Head of caudate nucleus (tissue), 42 donors: Measurements from ENCODE around the gene NTRK2.

Source experiments
- DNase-seq, 42 donors: peaks; one replicate each; pipeline versions ENCODE4 v3.0.0 to v3.0.0-alpha.2; 2020 to 2021; ENCODE audit warnings: mixed read lengths in 7 of 42
- intact Hi-C: fragments of 100-400 bp; cut with DNase I; formaldehyde crosslinking; loops from one replicate; pipeline ENCODE4 v1.15.0; 2022

Gene NTRK2

GRCh38 chr9:85007748-85008147 lies 338.2 kb downstream of the NTRK2 start:
- intact Hi-C loops, result no loop called here

GRCh38 chr9:85008215-85008614 lies 338.7 kb downstream of the NTRK2 start:
- intact Hi-C loops, result no loop called here
- DNase-seq, result no peak

More at GRCh38 chr9:85007748-85008147, 338.2 kb downstream of the NTRK2 start:
- no peak for DNase-seq

- peak in 1 of 42 donors; percentile 31 for DNase-seq
- intact Hi-C loops, result no loop called here
Measured at GRCh38 chr9:85009251-85009650, 339.7 kb downstream of the NTRK2 start.

GRCh38 chr9:85013703-85014102 lies 344.2 kb downstream of the NTRK2 start:
- no peak for DNase-seq

GRCh38 chr9:85014292-85014691 lies 344.8 kb downstream of the NTRK2 start:
- intact Hi-C loops, result no loop called here
- DNase-seq, result no peak

More at GRCh38 chr9:85013703-85014102, 344.2 kb downstream of the NTRK2 start:
- intact Hi-C loops, result no loop called here

- peak in 25 of 42 donors; percentile 30 to 85 (median 49) for DNase-seq
- intact Hi-C loops, result no loop called here
Measured at GRCh38 chr9:85016384-85017006, 347.0 kb downstream of the NTRK2 start.

GRCh38 chr9:85020791-85021190 lies 351.3 kb downstream of the NTRK2 start:
- DNase-seq, result no peak
- intact Hi-C loops, result no loop called here

- intact Hi-C loops, result no loop called here
Measured at GRCh38 chr9:85021686-85022085, 352.2 kb downstream of the NTRK2 start.

GRCh38 chr9:85024374-85024773 lies 354.8 kb downstream of the NTRK2 start:
- intact Hi-C loops, result loop anchor here (2.0 kb wide), 1 partner anchor 14 kb away; no protein-coding TSS in a partner anchor
- peak in 33 of 42 donors; percentile 27 to 82 (median 63) for DNase-seq

More at GRCh38 chr9:85021686-85022085, 352.2 kb downstream of the NTRK2 start:
- no peak for DNase-seq

GRCh38 chr9:85025638-85026037 lies 356.1 kb downstream of the NTRK2 start:
- no peak for DNase-seq
- intact Hi-C loops, result loop anchor here (2.0 kb wide), 1 partner anchor 13 kb away; no protein-coding TSS in a partner anchor

- no peak for DNase-seq
Measured at GRCh38 chr9:85027870-85028269, 358.3 kb downstream of the NTRK2 start.

GRCh38 chr9:85030316-85030715 lies 360.8 kb downstream of the NTRK2 start:
- intact Hi-C loops, result no loop called here

More at GRCh38 chr9:85027870-85028269, 358.3 kb downstream of the NTRK2 start:
- intact Hi-C loops, result no loop called here

GRCh38 chr9:85036496-85036895 lies 367.0 kb downstream of the NTRK2 start:
- no peak for DNase-seq
- intact Hi-C loops, result no loop called here

More at GRCh38 chr9:85030316-85030715, 360.8 kb downstream of the NTRK2 start:
- DNase-seq, result no peak

- intact Hi-C loops, result loop anchor here (2.0 kb wide), 1 partner anchor 13 kb away; no protein-coding TSS in a partner anchor
- peak in 36 of 42 donors; percentile 11 to 85 (median 63) for DNase-seq
Measured at GRCh38 chr9:85038061-85038460, 368.5 kb downstream of the NTRK2 start.

- intact Hi-C loops, result loop anchor here (2.0 kb wide), 1 partner anchor 14 kb away; no protein-coding TSS in a partner anchor
- DNase-seq, result peak in 35 of 42 donors; percentile 12 to 88 (median 46)
Measured at GRCh38 chr9:85038824-85039608, 369.5 kb downstream of the NTRK2 start.

- peak; percentile 18 to 84 (median 63) for DNase-seq
- intact Hi-C loops, result loop anchor here (5.0 kb wide), 1 partner anchor 373 kb away; the partner anchor contains the start of gene NTRK2
Measured at GRCh38 chr9:85040146-85040545, 370.6 kb downstream of the NTRK2 start.

- peak; percentile 70 to 94 (median 84) for DNase-seq
- intact Hi-C loops, result loop anchor here (5.0 kb wide), 1 partner anchor 374 kb away; the partner anchor contains the start of gene NTRK2
Measured at GRCh38 chr9:85040821-85041465, 371.4 kb downstream of the NTRK2 start.

GRCh38 chr9:85041466-85042137 lies 372.1 kb downstream of the NTRK2 start:
- peak in 23 of 42 donors; percentile 14 to 72 (median 33) for DNase-seq
- intact Hi-C loops, result loop anchor here (5.0 kb wide), 1 partner anchor 374 kb away; the partner anchor contains the start of gene NTRK2
